ENCODE results near the gene CORO2B.
"Not testable (repeated sequence)": the region's sequence is repeated elsewhere in the genome, so short reads cannot be mapped to it uniquely, and the experiment has no call there.

The CORO2B gene

DNA sequence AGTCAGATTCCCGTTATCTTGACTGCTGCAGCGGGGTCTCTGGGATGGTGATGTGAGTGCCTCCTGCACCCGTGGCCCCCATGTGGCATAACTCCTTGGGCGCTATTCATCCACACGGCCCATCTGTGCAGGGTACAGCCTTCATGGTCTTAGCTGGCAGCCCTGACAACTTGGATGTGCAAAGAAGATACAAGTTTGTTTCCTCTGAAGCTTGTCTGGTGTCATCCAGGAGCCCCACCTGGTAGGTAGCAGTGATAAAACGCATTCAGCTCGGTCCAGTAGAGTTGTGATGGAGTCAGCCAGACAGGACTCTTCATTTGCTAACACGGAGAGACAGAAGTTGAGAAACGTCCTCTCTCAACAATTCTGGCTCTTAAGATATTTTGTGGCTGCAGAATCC, 53.3 kb downstream of the CORO2B start:
- DNase-seq = no peak

- no peak for DNase-seq
Observed at GRCh38 chr15:68633231-68634121, 54.7 kb downstream of the CORO2B start.

DNA sequence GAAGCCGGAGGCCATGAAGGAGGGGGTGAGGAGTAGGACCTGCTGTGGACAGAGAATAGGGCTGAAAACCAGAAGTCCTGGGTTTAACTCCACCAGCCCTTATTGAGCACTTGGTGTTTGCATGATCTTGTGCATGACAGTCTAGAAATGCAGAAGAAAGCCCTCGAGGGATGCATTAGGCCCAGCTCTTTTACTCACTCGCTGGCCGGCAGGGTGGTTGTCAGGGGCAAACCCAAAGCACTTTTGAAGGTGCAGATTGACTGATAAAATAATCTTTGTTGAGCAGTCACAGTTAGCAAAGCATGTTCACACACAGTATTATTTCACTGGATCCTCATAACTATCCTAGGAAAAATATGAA, 55.3 kb downstream of the CORO2B start:
- DNase-seq = no peak

- no peak for DNase-seq
Observed at GRCh38 chr15:68634531-68634930, 55.7 kb downstream of the CORO2B start.

DNA sequence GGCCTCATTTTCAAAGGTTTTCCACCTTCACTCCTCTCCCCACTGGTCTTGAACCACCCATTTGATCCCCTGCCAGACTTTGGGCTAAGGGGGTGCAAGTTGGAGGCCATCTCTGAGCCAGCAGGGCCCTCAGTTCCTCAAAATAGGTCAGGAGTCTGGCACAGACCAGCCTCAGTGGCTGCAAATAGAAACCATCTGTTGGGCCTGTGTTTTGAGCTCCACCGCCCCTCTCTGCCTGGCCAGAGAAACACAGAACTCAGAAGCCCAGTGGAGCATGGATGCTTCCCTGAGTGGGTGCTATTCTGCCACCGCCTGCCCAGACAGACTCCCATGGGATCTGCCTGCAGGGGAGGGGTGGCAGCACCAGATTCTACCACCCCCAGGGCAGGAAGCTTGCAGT, 56.3 kb downstream of the CORO2B start:
- no peak for DNase-seq

GRCh38 chr15:68636256-68636655, 57.5 kb downstream of the CORO2B start:
- DNase-seq = no peak

- no peak for DNase-seq
Observed at GRCh38 chr15:68637767-68638404, 59.1 kb downstream of the CORO2B start.

DNA sequence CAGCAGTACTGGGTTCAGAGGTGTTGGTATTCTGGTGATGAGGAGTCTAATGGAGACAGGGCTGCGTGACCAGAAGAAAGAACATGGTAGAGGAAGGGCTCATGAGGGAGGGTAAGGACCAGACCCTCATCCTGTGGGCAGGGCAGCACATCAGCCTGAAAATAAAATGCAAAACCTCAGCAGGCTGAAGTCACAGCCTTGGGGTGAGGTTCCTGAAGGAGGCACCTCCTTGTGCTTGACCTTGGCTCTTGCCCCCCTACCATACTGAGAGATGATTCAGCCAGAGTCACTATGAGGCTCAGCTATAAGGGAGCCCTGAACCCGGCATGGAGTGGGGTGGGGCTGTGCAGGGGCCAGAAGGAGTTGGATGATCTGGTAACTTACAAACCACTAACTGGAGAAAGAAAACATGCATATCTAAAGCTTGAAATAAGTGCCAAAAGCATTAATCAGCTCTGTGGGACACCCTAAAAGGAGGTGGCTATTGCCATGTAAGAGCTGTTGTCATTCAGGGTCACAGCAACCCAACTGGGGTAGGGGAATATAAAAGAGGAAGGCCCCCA, 60.2 kb downstream of the CORO2B start:
- DNase-seq = no peak

- no peak for DNase-seq
Observed at GRCh38 chr15:68639926-68640600, 61.3 kb downstream of the CORO2B start.

DNA sequence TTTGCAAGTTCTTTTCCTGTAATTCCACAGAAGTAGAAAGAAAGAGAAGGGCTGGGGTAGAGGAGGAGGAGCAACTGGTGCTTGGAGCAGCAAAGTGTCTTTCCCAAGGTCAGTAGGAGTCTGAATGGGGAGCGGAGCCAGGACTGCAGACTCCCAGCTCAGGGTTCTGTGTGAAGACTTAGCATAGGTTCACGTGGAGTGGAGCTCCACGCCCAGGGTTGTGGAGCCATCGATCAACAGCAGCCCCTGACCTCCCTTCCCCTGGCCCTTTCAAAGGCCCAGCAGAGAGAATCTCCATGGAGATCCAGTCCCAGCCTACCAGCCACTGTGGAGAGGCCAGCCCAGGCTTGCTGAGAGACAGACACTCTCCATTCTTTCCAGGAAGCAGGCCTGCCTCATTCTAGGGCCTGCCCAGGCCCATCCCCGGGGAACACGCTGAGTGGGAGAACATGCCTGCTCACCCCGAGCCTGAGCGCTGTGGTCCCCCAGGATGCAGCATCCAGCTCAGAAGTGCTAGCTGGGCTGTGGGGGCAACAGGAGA, 62.1 kb downstream of the CORO2B start:
- DNase-seq = no peak

DNA sequence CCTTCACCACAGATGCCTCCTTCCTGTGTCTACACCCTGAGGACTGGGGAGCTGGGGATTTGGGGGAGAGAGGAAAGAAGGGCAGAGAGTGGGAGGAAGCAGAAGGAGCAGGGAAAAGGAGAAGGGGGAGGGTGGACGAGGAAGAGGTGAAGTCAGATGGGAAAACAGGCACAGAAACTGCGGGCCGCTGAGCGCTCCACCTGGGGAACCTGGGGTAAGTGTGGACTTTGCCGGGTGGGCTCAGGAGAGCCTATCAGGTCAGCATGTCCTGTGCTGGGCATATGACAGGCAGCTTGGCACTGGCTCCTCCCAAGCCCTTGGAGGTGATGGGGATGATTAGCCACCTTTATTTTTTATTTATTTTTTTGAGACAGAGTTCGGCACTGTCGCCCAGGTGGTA, 62.6 kb downstream of the CORO2B start:
- DNase-seq = no peak

GRCh38 chr15:68642491-68642845, 63.7 kb downstream of the CORO2B start:
- DNase-seq = no peak

GRCh38 chr15:68643216-68643830, 64.5 kb downstream of the CORO2B start:
- no peak for DNase-seq

DNA sequence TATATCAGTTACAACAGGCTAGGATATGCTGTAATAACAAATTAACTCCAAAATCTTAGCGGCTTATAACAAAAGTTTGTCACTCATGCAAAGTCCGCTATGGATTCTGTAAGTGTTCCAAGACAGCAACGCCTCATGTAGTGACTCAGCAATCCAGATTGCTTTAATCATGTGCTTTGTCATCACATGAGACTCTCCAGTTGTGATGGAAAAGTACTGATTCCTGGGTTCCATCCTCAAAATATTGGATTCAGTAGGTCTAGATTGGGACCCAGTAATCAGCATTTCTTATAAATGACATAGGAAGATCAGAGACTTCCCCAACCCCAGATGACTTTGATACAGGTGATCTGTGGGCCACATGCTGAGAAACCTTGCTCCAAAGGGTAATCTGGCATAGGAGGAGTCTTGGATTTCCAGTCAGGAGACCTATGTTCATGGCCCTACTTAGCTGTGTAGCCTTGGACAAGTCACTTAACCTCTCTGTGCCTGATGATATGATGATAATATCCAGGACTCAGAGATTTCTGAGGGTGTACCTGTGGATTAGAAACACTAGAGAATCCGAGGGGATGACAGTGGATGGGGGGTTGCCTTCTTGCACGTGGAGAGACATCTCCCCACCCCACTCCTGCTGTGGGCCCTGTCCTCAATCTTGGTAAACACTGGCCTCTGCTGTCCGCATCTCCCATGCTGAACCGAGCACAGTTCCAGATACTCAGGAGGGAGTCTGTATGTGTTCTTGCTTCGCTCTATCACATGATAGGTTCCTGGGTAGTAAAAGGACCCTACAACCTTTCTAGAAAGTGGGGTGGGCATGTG, 65.5 kb downstream of the CORO2B start:
- DNase-seq = no peak

GRCh38 chr15:68644996-68645395, 66.2 kb downstream of the CORO2B start:
- DNase-seq = no peak

GRCh38 chr15:68646156-68646555, 67.4 kb downstream of the CORO2B start:
- DNase-seq = no peak

GRCh38 chr15:68646696-68647095, 67.9 kb downstream of the CORO2B start:
- DNase-seq = no peak

DNA sequence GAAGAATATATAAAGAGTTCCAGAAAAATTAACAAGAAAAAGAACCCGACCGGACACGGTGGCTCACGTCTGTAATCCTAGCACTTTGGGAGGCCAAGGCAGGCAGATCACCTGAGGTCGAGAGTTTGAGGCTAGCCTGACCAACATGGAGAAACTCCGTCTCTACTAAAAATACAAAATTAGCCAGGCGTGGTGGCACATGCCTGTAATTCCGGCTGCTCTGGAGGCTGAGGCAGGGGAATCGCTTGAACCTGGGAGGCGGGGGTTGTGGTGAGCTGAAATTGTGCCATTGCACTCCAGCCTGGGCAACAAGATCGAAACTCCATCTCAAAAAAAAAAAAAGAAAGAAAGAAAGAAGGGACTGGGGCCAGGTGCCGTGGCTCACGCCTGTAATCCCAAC, 68.6 kb downstream of the CORO2B start:
- DNase-seq = not testable (repeated sequence)

DNA sequence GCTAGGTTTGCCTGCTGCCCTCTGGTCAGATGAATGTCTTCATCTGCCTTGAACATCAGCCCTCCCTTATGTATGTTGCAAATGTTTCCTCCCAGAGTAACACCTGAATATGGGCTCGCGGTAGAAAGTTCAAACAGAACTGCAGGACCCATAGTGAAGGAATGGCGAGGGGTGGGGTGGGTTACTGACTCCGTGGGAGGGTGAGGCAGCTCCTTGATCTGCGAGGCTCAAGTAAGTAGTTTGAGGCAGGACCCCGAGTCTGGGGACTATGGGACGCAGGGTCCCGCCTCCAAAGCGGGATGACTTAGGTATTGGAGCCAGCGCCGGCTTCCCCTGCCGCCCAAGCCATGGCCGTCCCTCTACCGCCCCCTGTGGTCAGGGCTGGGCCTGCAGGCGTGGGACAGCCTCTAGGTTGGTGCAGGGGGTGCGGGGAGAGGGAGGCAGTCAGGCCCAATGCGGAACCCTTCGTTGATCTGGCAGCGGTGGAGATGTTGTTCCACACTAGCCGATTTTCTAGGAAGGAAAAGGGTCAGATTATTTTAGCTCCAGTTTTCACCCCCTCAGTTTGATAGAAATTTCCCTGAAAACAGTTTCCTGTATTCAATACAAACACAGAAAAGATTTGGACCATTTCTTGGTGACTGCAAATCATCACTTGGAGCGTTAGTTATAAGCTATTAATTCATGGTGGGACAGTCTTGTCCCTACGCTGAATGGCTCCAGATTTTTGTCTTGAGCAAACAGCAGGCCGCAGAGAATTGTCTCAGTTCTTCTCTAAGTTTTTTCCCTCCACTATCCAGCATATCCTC, 72.3 kb downstream of the CORO2B start:
- peak; percentile 60 to 70 for DNase-seq

DNA sequence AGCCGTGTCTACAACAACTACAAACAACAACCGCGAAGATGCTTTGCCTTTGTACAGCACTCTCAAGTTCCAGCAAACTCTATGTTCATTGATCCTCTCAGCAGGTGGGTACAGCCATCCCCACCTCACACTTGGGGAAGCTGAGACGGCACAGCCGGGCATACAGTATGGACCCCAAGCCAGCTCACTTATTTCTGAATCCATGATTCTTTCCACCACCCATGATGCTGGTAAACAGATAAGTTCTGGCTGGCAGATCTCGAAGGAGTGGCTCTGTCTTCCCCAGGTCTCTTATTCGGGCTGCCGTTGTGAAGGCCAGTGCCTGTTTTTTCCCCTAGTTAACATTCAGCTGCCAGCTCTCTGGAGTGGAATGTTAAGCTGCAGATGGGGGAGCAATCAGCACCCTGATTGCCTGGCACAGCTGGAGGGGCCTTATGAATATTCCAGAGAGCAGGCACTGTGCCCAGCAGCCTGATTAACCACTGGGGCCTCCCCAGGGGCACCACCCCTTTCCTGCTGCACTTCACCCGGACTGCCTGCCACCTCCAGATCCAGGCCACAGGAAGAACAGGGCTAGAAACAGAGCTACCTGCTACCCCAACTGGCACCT, 73.2 kb downstream of the CORO2B start:
- no peak for DNase-seq
